ENCODE results near the gene RSAD1. TPM values are rescaled to one million over a fixed set of nuclear protein-coding genes. Genes with fewer than 3 reads are reported as not detected.

The RSAD1 gene
- 18.8 and 23.9 TPM in 2 replicates for total RNA-seq

GRCh38 chr17:50478391-50479381 lies at the start of gene RSAD1:
Gene RSAD1 (plus strand): TSS chr17:50478860. CDS start chr17:50478885, 25 bp downstream.

GRCh38 chr17:50468304-50469207 lies 10.1 kb upstream of the RSAD1 start, which contains the start of gene CHAD:
Gene CHAD (minus strand): TSS chr17:50468880. CDS start chr17:50468813, 67 bp downstream.

GRCh38 chr17:50507871-50508572 lies 29.4 kb downstream of the RSAD1 start, which contains the start of gene MYCBPAP:
Gene MYCBPAP (plus strand): TSS chr17:50508439. CDS start chr17:50508675, 236 bp downstream.

GRCh38 chr17:50532452-50533024 lies 53.9 kb downstream of the RSAD1 start, which contains the start of gene EPN3:
Gene EPN3 (plus strand): TSS chr17:50532735. CDS start chr17:50536557, 3,822 bp downstream.

Other genes starting within 250 kb of the RSAD1 start
- gene TMEM92, start 204.4 kb upstream of the RSAD1 start, total RNA-seq = 0.39 and 1.2 TPM in 2 replicates
- gene XYLT2, start 132.7 kb upstream of the RSAD1 start, total RNA-seq = 48.3 and 56.2 TPM in 2 replicates
- 38.1 and 50.1 TPM in 2 replicates for gene MRPL27, start 105.7 kb upstream of the RSAD1 start, total RNA-seq
- 1.2 and 2.4 TPM in 2 replicates for gene EME1, start 105.6 kb upstream of the RSAD1 start, total RNA-seq
- 80.9 and 216 TPM in 2 replicates for gene LRRC59, start 81.3 kb upstream of the RSAD1 start, total RNA-seq
- 134 and 168 TPM in 2 replicates for gene ACSF2, start 52.6 kb upstream of the RSAD1 start, total RNA-seq
- not detected in 2 replicates for gene CHAD, start 10.0 kb upstream of the RSAD1 start, total RNA-seq
- 0.11 and 2.0 TPM in 2 replicates for gene MYCBPAP, start 29.6 kb downstream of the RSAD1 start, total RNA-seq
- gene EPN3, start 53.9 kb downstream of the RSAD1 start, total RNA-seq = 40.0 and 57.5 TPM in 2 replicates
- 59.0 and 78.1 TPM in 2 replicates for gene SPATA20, start 68.3 kb downstream of the RSAD1 start, total RNA-seq
- under 0.01 TPM in 1 of 2 replicates, not detected in the other for gene CACNA1G, start 81.9 kb downstream of the RSAD1 start, total RNA-seq
- 0.39 and 0.43 TPM in 2 replicates for gene ABCC3, start 156.0 kb downstream of the RSAD1 start, total RNA-seq
- gene ANKRD40, start 229.1 kb downstream of the RSAD1 start, total RNA-seq = 18.8 and 23.0 TPM in 2 replicates
- gene LUC7L3, start 240.7 kb downstream of the RSAD1 start, total RNA-seq = 36.5 and 37.1 TPM in 2 replicates